NT2/D1 (cell line): Measurements from ENCODE around the gene DNAL4.

ENCODE experiments used
- SUZ12 ChIP-seq: IDR thresholded peaks from 2 replicates; pipeline ENCODE4 v1.6.1; 2011; ENCODE audit not compliant: insufficient read length, insufficient read depth; ENCODE audit errors: extremely low read depth
- YY1 ChIP-seq: IDR thresholded peaks from 2 replicates; pipeline ENCODE4 v1.6.1; 2011; ENCODE audit not compliant: insufficient read length, insufficient read depth
- ZNF274 ChIP-seq: IDR thresholded peaks from 2 replicates; pipeline ENCODE4 v1.6.1; 2011; ENCODE audit warnings: mild to moderate bottlenecking, low read depth, low read length

- no peak for TF ChIP-seq ZNF274
- TF ChIP-seq YY1: no peak
- no peak for TF ChIP-seq SUZ12
These were observed 41.0 kb upstream of the DNAL4 start for GRCh38 chr22:38834991-38835390.
